Activated naive CD8-positive, alpha-beta T cell treated with anti-CD3 and anti-CD28 coated beads, Interleukin-2, amount 10 ng/mL, durations not matched to agents 7 days and 5 days (primary cell): ENCODE measurements around the gene CCDC102B. TPM values are rescaled to one million over a fixed set of nuclear protein-coding genes. Genes with fewer than 3 reads are reported as not detected.

Experiments used
- ATAC-seq: fragments of 150-1000 bp; cut with Tn5 transposase; one replicate; pipeline ENCODE4 v1.10.0; 2021; ENCODE audit warnings: low read depth, moderate library complexity
- POLR2A ChIA-PET: fragments of 350-600 bp; sonication (Branson Sonifier 250); formaldehyde crosslinking; loops from one replicate; lab custom pipeline; 2021; ENCODE audit warnings: antibody characterized with exemption; lab: Charles Lee
- DNase-seq: peaks from one replicate; pipeline ENCODE4 v3.0.0; 2021
- H3K27ac Mint-ChIP-seq: one replicate; pipeline ENCODE4 v1.8.0; 2022; ENCODE audit warnings: mild to moderate bottlenecking, mixed read lengths
- H3K27me3 Mint-ChIP-seq: one replicate; pipeline ENCODE4 v1.8.0; 2022; ENCODE audit warnings: mild to moderate bottlenecking, moderate library complexity, mixed read lengths
- H3K36me3 Mint-ChIP-seq: one replicate; pipeline ENCODE4 v1.8.0; 2021; ENCODE audit warnings: mild to moderate bottlenecking, mixed read lengths
- H3K4me1 Mint-ChIP-seq: one replicate; pipeline ENCODE4 v1.8.0; 2021; ENCODE audit warnings: mixed read lengths
- H3K4me3 Mint-ChIP-seq: one replicate; pipeline ENCODE4 v1.8.0; 2022; ENCODE audit warnings: mild to moderate bottlenecking, moderate library complexity, mixed read lengths
- H3K9me3 Mint-ChIP-seq: one replicate; pipeline ENCODE4 v1.8.0; 2021; ENCODE audit warnings: mixed read lengths
- total RNA-seq, 2 experiments: library from RNA; stranded (reverse); gene quantifications; one replicate each; pipeline ENCODE4 v1.2.3, GENCODE V29; 2021

CCDC102B gene
- total RNA-seq, 2 experiments from 2014 or later = 3.9 to 4.7 TPM

DNA sequence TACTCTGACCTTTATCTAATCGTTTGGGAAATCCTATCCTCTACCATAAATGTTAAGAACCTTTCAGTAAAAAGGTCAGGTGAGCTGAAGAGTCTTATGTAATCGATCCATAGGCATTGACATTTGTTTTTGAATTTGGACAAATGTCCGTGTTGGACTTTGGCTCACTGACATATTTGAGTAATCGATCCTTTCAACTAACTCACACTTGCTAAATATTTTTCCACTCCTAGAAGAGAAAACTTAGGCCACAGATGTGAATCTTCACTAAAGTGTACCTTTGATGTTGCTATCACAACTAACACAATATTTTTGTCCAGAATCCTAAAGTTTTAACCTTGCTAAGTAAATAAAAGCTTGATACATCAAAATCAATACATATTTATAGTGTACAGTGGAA is 89.5 kb downstream of the CCDC102B start:
- ATAC-seq = no peak
- POLR2A ChIA-PET = no interaction called here
- no peak for DNase-seq
- Mint-ChIP-seq H3K36me3 (no peaks in the 10 kb centered on the region), H3K9me3 (no peaks in the 10 kb centered on the region), H3K4me1 (no peaks in the 10 kb centered on the region), H3K27me3 (peaks cover 2% of the 10 kb centered on the region), H3K4me3 (no peak overlapping the region), H3K27ac (no peak overlapping the region)

DNA sequence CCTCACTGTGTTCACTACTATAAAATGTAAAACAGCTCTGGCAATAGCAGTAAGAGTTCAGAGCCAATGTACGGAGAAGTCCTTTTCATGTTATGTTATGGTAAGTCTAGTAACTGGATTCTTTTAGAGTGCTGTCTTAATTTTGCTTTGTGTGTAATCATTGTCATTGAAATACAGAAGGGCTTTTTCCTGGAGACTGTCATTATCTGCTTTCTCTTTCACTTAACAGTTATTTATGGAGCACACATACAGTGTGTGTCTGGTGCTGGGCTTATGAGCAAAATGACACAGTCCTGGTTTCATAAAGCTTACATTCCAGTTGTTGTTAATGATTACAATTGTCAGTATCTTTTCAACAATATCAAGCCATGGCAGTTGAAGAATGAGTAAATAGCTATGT is 95.5 kb downstream of the CCDC102B start:
- Mint-ChIP-seq H3K4me3 (no peak overlapping the region), H3K27me3 (peaks cover 2% of the 10 kb centered on the region), H3K27ac (no peak overlapping the region), H3K36me3 (no peaks in the 10 kb centered on the region), H3K4me1 (no peaks in the 10 kb centered on the region), H3K9me3 (no peaks in the 10 kb centered on the region)
- DNase-seq = no peak
- POLR2A ChIA-PET = no interaction called here
- no peak for ATAC-seq

- no peak for ATAC-seq
- Mint-ChIP-seq H3K9me3 (no peaks in the 10 kb centered on the region), H3K4me1 (no peaks in the 10 kb centered on the region), H3K36me3 (no peaks in the 10 kb centered on the region), H3K4me3 (no peak overlapping the region), H3K27me3 (no peaks in the 10 kb centered on the region), H3K27ac (no peak overlapping the region)
- no peak for DNase-seq
- POLR2A ChIA-PET = no interaction called here
Measured at GRCh38 chr18:68897286-68897685, 99.4 kb downstream of the CCDC102B start.

- DNase-seq (no peak), ATAC-seq (no peak)
- H3K27me3 Mint-ChIP-seq = no peaks in the 10 kb centered on the region
- POLR2A ChIA-PET = no interaction called here
- H3K27ac Mint-ChIP-seq = no peak overlapping the region
- no peaks in the 10 kb centered on the region for H3K9me3 Mint-ChIP-seq
- H3K4me1 Mint-ChIP-seq = peaks cover 3% of the 10 kb centered on the region
- no peak overlapping the region for H3K4me3 Mint-ChIP-seq
- H3K36me3 Mint-ChIP-seq = no peaks in the 10 kb centered on the region
Measured at GRCh38 chr18:68909579-68909978, 111.7 kb downstream of the CCDC102B start.

DNA sequence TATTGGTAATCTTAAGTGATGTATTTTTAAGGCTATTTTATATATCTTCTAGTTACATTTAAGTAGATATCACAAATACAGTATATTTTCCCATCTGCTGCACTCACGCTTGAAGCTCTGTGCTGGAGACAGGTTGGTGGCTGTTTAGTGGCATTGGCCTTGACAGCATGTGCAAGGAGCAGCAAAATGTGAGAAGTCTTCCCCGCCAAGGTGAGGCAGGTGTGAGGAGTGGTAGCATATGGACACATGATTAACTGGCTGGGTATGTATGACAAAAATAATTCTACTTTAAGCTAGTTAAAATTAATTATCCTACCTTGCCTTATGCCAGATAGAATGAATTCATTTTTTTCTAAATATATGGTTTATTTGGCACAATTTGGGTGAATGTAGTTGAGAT is 117.2 kb downstream of the CCDC102B start:
- H3K4me3 Mint-ChIP-seq = no peak overlapping the region
- H3K9me3 Mint-ChIP-seq = no peaks in the 10 kb centered on the region
- H3K4me1 Mint-ChIP-seq = peaks cover 3% of the 10 kb centered on the region
- ATAC-seq = no peak
- no peak for DNase-seq
- H3K36me3 Mint-ChIP-seq = no peaks in the 10 kb centered on the region
- no peak overlapping the region for H3K27ac Mint-ChIP-seq
- H3K27me3 Mint-ChIP-seq = no peaks in the 10 kb centered on the region
- POLR2A ChIA-PET = no interaction called here

- H3K4me3 Mint-ChIP-seq = no peak overlapping the region
- POLR2A ChIA-PET = no interaction called here
- H3K27ac Mint-ChIP-seq = no peak overlapping the region
- no peaks in the 10 kb centered on the region for H3K9me3 Mint-ChIP-seq
- no peaks in the 10 kb centered on the region for H3K36me3 Mint-ChIP-seq
- DNase-seq = no peak
- H3K4me1 Mint-ChIP-seq = peaks cover 3% of the 10 kb centered on the region
- no peaks in the 10 kb centered on the region for H3K27me3 Mint-ChIP-seq
- no peak for ATAC-seq
Measured at GRCh38 chr18:68916734-68917133, 118.9 kb downstream of the CCDC102B start.

GRCh38 chr18:68918216-68918615 is 120.3 kb downstream of the CCDC102B start:
- Mint-ChIP-seq H3K9me3 (no peaks in the 10 kb centered on the region), H3K27ac (no peak overlapping the region), H3K36me3 (no peaks in the 10 kb centered on the region), H3K27me3 (no peaks in the 10 kb centered on the region), H3K4me3 (no peak overlapping the region), H3K4me1 (peaks cover 3% of the 10 kb centered on the region)
- POLR2A ChIA-PET = no interaction called here
- DNase-seq (no peak), ATAC-seq (no peak)

DNA sequence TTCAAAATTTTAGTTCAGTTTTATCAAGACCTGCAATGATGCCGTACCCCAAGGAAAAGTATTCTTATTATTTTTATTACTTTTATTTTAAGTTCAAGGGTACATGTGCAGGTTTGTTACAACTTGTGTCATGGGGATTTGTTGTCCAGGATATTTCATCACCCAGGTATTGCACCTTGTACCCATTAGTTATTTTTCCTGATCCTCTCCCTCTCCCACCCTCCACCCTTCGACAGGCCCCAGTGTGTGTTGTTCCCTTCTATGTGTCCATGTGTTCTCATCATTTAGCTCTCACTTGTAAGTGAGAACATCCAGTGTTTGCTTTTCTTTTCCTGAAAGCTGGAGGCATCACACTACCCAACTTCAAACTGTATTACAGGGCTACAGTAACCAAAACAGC is 122.0 kb downstream of the CCDC102B start:
- no peaks in the 10 kb centered on the region for H3K27me3 Mint-ChIP-seq
- no peaks in the 10 kb centered on the region for H3K9me3 Mint-ChIP-seq
- H3K27ac Mint-ChIP-seq = no peak overlapping the region
- H3K4me1 Mint-ChIP-seq = no peaks in the 10 kb centered on the region
- H3K4me3 Mint-ChIP-seq = no peak overlapping the region
- H3K36me3 Mint-ChIP-seq = no peaks in the 10 kb centered on the region
- ATAC-seq (no peak), DNase-seq (no peak)
- POLR2A ChIA-PET = no interaction called here

DNA sequence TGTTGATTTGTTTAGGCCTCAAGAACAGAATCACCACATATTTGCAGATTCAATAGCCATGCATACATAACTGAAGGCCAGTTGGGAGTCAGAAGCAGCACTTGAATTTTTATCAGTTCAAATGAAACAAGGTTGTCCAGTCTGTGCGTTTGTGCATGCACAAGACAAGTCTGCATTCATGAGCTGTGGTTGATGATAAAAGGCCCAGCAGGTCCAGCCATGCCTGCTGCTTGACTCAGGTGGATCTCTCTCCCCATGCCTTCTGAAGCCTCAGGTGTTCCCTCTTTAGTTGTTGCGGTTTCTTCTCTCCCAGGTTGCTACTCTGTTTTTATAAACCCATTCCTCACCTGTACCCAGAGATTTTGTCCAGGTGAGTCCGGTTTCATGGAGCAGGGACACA is 124.5 kb downstream of the CCDC102B start:
- no peaks in the 10 kb centered on the region for H3K27me3 Mint-ChIP-seq
- H3K4me1 Mint-ChIP-seq = no peaks in the 10 kb centered on the region

DNA sequence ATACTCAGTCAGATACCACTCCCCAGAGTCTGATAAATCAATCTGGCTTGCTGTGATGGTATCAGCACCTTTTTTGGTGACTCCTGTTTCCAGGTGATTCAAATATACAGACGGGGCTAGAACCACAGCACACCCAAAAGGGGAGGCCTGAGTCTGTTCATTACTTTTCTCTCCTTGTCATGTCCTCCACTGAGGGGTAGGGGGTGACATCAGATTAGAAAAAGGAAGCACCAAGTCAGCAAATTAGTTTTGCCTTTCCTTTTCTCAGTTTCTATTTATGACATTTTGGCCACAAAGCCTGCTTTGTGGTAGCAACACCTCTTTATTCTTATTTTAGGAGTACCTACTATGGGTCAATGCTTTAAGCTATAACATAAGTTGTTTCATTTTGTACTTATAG is 127.4 kb downstream of the CCDC102B start:
- ATAC-seq (no peak), DNase-seq (no peak)
- H3K27ac Mint-ChIP-seq = no peak overlapping the region
- H3K4me3 Mint-ChIP-seq = no peak overlapping the region
- H3K9me3 Mint-ChIP-seq = no peaks in the 10 kb centered on the region
- POLR2A ChIA-PET = no interaction called here
- H3K4me1 Mint-ChIP-seq = no peaks in the 10 kb centered on the region
- no peaks in the 10 kb centered on the region for H3K36me3 Mint-ChIP-seq
- no peaks in the 10 kb centered on the region for H3K27me3 Mint-ChIP-seq

More for the DNA sequence above, 124.5 kb downstream of the CCDC102B start:
- Mint-ChIP-seq H3K36me3 (no peaks in the 10 kb centered on the region), H3K27ac (no peak overlapping the region), H3K9me3 (no peaks in the 10 kb centered on the region), H3K4me3 (no peak overlapping the region)
- no peak for DNase-seq
- POLR2A ChIA-PET = no interaction called here
- ATAC-seq = no peak

GRCh38 chr18:68928762-68929675 is 131.1 kb downstream of the CCDC102B start:
- ATAC-seq (no peak), DNase-seq (no peak)
- Mint-ChIP-seq H3K27ac (no peak overlapping the region), H3K27me3 (no peaks in the 10 kb centered on the region), H3K4me1 (no peaks in the 10 kb centered on the region), H3K9me3 (no peaks in the 10 kb centered on the region), H3K4me3 (no peak overlapping the region), H3K36me3 (no peaks in the 10 kb centered on the region)
- POLR2A ChIA-PET = no interaction called here

- POLR2A ChIA-PET = no interaction called here
- no peak for DNase-seq
- Mint-ChIP-seq H3K36me3 (no peaks in the 10 kb centered on the region), H3K4me3 (no peak overlapping the region), H3K27me3 (no peaks in the 10 kb centered on the region), H3K27ac (no peak overlapping the region), H3K4me1 (no peaks in the 10 kb centered on the region), H3K9me3 (no peaks in the 10 kb centered on the region)
- no peak for ATAC-seq
Measured at GRCh38 chr18:68935686-68936085, 137.8 kb downstream of the CCDC102B start.

DNA sequence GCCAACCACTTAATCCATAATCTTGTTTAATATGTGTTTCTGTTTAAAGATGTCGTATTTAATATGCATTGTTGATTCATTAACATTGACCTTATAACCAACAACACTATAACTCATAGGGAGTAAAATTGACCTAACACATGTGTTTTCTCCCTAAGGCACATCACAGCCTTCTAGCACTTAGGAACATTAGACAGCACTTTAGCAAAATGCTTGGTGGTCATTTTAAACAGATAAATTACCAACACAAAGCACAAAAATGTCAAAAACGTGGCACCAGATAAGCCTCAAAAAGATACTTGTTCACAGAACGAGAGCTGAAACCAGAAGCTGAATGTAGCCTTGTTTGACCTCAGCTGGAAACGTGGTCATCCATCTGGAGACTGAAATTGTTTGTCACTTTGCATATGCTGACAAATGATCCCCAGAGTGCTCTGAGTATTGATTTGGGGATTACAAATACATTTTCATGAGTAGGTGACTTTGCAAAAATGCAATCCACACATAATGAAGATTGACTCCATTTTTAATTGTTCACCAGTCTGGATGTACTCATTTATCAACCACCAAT is 139.2 kb downstream of the CCDC102B start:
- no peak for ATAC-seq

DNA sequence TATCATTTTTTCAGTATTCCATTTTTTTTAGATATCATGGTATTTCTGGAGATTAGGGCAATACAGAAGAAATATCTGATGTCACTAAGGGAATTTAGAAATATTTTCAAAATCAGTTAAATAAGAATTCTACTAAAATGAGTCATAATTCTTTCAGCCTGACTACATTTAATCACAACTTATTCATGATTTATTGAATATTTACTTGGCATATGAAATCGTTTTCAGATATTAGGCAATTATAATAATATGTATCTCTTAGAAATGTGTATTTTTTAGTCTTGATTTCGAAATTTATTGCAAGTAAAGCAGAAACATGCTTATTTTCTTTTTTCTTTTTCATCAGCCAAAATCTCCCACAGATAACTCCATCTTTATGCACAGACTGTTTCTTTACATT is 142.2 kb downstream of the CCDC102B start:
- DNase-seq = no peak
- Mint-ChIP-seq H3K36me3 (no peaks in the 10 kb centered on the region), H3K9me3 (no peaks in the 10 kb centered on the region), H3K27me3 (no peaks in the 10 kb centered on the region), H3K4me1 (no peaks in the 10 kb centered on the region), H3K4me3 (no peak overlapping the region), H3K27ac (no peak overlapping the region)
- no peak for ATAC-seq
- POLR2A ChIA-PET = no interaction called here

More for the DNA sequence above, 139.2 kb downstream of the CCDC102B start:
- Mint-ChIP-seq H3K9me3 (no peaks in the 10 kb centered on the region), H3K4me1 (no peaks in the 10 kb centered on the region), H3K36me3 (no peaks in the 10 kb centered on the region), H3K4me3 (no peak overlapping the region), H3K27ac (no peak overlapping the region), H3K27me3 (no peaks in the 10 kb centered on the region)
- POLR2A ChIA-PET = no interaction called here
- no peak for DNase-seq
